Osteocyte (in vitro differentiated cells): ENCODE data around the gene DNAJC11. TPM values are rescaled to one million over a fixed set of nuclear protein-coding genes. Genes with fewer than 3 reads are reported as not detected.
A peak's percentile ranks its signal among the peaks of the same experiment; 100 is the strongest.

Experiments used
- DNase-seq: peaks from one replicate; pipeline ENCODE4 v3.0.0; 2021; ENCODE audit warnings: mixed read lengths; ENCODE audit not compliant: unreplicated experiment; ENCODE audit errors: extremely low spot score
- H3K27ac Mint-ChIP-seq: one replicate; pipeline ENCODE4 v1.8.0; 2021; ENCODE audit warnings: mild to moderate bottlenecking, mixed read lengths; ENCODE audit not compliant: unreplicated experiment
- H3K27me3 Mint-ChIP-seq: one replicate; pipeline ENCODE4 v1.8.0; 2021; ENCODE audit warnings: mixed read lengths; ENCODE audit not compliant: unreplicated experiment
- H3K36me3 Mint-ChIP-seq: one replicate; pipeline ENCODE4 v1.8.0; 2021; ENCODE audit warnings: mixed read lengths; ENCODE audit not compliant: unreplicated experiment
- H3K4me1 Mint-ChIP-seq: one replicate; pipeline ENCODE4 v1.8.0; 2021; ENCODE audit warnings: mixed read lengths; ENCODE audit not compliant: unreplicated experiment
- H3K4me3 Mint-ChIP-seq: one replicate; pipeline ENCODE4 v1.8.0; 2021; ENCODE audit warnings: mild to moderate bottlenecking, moderate library complexity, mixed read lengths; ENCODE audit not compliant: unreplicated experiment
- H3K9me3 Mint-ChIP-seq: one replicate; pipeline ENCODE4 v1.8.0; 2021; ENCODE audit warnings: mixed read lengths; ENCODE audit not compliant: unreplicated experiment
- CTCF ChIP-seq: fragments of 200-600 bp; sonication (generic); IDR thresholded peaks from 2 replicates; pipeline ENCODE4 v1.5.0; 2021; ENCODE audit warnings: antibody characterized with exemption, mild to moderate bottlenecking, moderate library complexity
- total RNA-seq: library from RNA; stranded (reverse); gene quantifications from 2 replicates; pipeline ENCODE4 v1.2.1, GENCODE V29; 2021

DNAJC11 gene
- total RNA-seq, 1 donor from 2014 or later = 52.9 TPM

- H3K4me3 Mint-ChIP-seq = no peak overlapping the region
- H3K4me1 Mint-ChIP-seq = peaks cover 13% of the 10 kb centered on the region
- peaks cover 12% of the 10 kb centered on the region for H3K36me3 Mint-ChIP-seq
- no peaks in the 10 kb centered on the region for H3K27me3 Mint-ChIP-seq
- no peak for DNase-seq
- no peak overlapping the region for H3K27ac Mint-ChIP-seq
- H3K9me3 Mint-ChIP-seq = no peaks in the 10 kb centered on the region
- no peak for TF ChIP-seq CTCF
Observed at GRCh38 chr1:6657138-6657537, 44.5 kb downstream of the DNAJC11 start.

GRCh38 chr1:6653436-6654290 lies 48.0 kb downstream of the DNAJC11 start:
- Mint-ChIP-seq H3K36me3 (peaks cover 15% of the 10 kb centered on the region), H3K4me3 (no peak overlapping the region), H3K27me3 (no peaks in the 10 kb centered on the region), H3K27ac (peak overlapping the region; percentile 19), H3K4me1 (peaks cover 13% of the 10 kb centered on the region), H3K9me3 (no peaks in the 10 kb centered on the region)
- no peak for TF ChIP-seq CTCF
- DNase-seq = no peak

GRCh38 chr1:6652986-6653385 lies 48.6 kb downstream of the DNAJC11 start:
- Mint-ChIP-seq H3K36me3 (peaks cover 15% of the 10 kb centered on the region), H3K27me3 (no peaks in the 10 kb centered on the region), H3K9me3 (no peaks in the 10 kb centered on the region), H3K27ac (no peak overlapping the region), H3K4me3 (no peak overlapping the region), H3K4me1 (peaks cover 13% of the 10 kb centered on the region)
- TF ChIP-seq CTCF = no peak
- DNase-seq = no peak

- Mint-ChIP-seq H3K36me3 (peaks cover 15% of the 10 kb centered on the region), H3K9me3 (no peaks in the 10 kb centered on the region), H3K4me1 (peaks cover 13% of the 10 kb centered on the region), H3K27ac (no peak overlapping the region), H3K4me3 (no peak overlapping the region), H3K27me3 (no peaks in the 10 kb centered on the region)
- no peak for TF ChIP-seq CTCF
- no peak for DNase-seq
Observed at GRCh38 chr1:6651909-6652308, 49.7 kb downstream of the DNAJC11 start.

- Mint-ChIP-seq H3K9me3 (no peaks in the 10 kb centered on the region), H3K27ac (no peak overlapping the region), H3K4me3 (no peak overlapping the region), H3K27me3 (no peaks in the 10 kb centered on the region), H3K4me1 (peaks cover 5% of the 10 kb centered on the region), H3K36me3 (peaks cover 17% of the 10 kb centered on the region)
- no peak for DNase-seq
- no peak for TF ChIP-seq CTCF
Observed at GRCh38 chr1:6648556-6648955, 53.1 kb downstream of the DNAJC11 start.
